ENCODE results near the gene PMEL.

- TF ChIP-seq CTCF (IDR thresholded peaks at IDR 0.05) = no peak
- no peak for TF ChIP-seq EZH2 (IDR thresholded peaks at IDR 0.05; ENCODE audit: borderline replicate concordance, insufficient read depth, low read depth, low read length, poor library complexity, severe bottlenecking)
Measured at GRCh38 chr12:56013482-56013881, 47.6 kb upstream of the PMEL start.
